ENCODE data around the gene PKMYT1. TPM values are rescaled to one million over a fixed set of nuclear protein-coding genes. Genes with fewer than 3 reads are reported as not detected.
"Not testable (repeated sequence)": the region's sequence is repeated elsewhere in the genome, so short reads cannot be mapped to it uniquely, and the experiment has no call there.

PKMYT1 gene
- total and polyA plus RNA-seq, 2 experiments from 2014 or later: 90.9 to 100 TPM

GRCh38 chr16:2946649-2947048 lies 33.6 kb downstream of the PKMYT1 start (continued):
- no peak for TF ChIP-seq CTCF (conservative IDR thresholded peaks at IDR 0.05; ENCODE audit: low read depth in 2 of 2)
- TF ChIP-seq EZH2 (IDR thresholded peaks at IDR 0.05; ENCODE audit: low read depth, unreplicated experiment): no peak
- TF ChIP-seq REST (IDR thresholded peaks at IDR 0.05; ENCODE audit: unreplicated experiment): no peak
- TF ChIP-seq ETS1 (IDR thresholded peaks at IDR 0.05): no peak
- TF ChIP-seq EZH2phosphoT487 (IDR thresholded peaks at IDR 0.05; ENCODE audit: unreplicated experiment): no peak

DNA sequence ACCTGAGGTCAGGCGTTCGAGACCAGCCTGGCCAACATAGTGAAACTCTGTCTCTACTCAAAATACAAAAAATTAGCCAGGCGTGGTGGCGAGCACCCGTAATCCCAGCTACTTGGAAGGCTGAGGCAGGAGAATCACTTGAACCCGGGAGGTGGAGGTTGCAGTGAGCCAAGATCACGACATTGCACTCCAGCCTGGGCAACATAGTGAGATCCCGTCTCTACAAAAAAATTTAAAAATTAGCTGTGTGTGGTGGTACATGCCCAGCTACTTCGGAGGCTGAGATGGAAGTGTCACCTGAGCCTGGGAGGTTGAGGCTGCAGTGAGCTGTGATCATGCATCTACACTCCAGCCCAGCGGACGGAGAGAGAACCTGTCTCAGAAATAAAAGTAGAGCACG lies 36.5 kb downstream of the PKMYT1 start:
- H3K4me1 Mint-ChIP-seq; H3K27ac Mint-ChIP-seq; H3K27ac ChIP-seq (ENCODE audit: low read depth); H3K4me2 ChIP-seq; H3K4me3 Mint-ChIP-seq; H3K9me3 Mint-ChIP-seq; H2AFZ ChIP-seq; H3K79me2 ChIP-seq (replicated peaks; ENCODE audit: insufficient read depth); DNase-seq (ENCODE audit: low spot score); H3K36me3 ChIP-seq (ENCODE audit: insufficient read depth); H3K9me2 ChIP-seq (ENCODE audit: insufficient read depth); H3K27me3 Mint-ChIP-seq (ENCODE audit: insufficient read depth, low read depth, poor library complexity); H3K4me1 ChIP-seq (ENCODE audit: insufficient read depth); H3K4me3 ChIP-seq; H4K20me1 ChIP-seq (replicated peaks; ENCODE audit: insufficient read depth); H3K27me3 ChIP-seq (ENCODE audit: insufficient read depth); H3F3A ChIP-seq (replicated peaks; ENCODE audit: low read depth); ATAC-seq: not testable (repeated sequence)
- peaks cover 20% of the 10 kb centered on the region; the same call in 2 of the 3 replicates for H3K36me3 Mint-ChIP-seq (ENCODE audit: low read depth)

DNA sequence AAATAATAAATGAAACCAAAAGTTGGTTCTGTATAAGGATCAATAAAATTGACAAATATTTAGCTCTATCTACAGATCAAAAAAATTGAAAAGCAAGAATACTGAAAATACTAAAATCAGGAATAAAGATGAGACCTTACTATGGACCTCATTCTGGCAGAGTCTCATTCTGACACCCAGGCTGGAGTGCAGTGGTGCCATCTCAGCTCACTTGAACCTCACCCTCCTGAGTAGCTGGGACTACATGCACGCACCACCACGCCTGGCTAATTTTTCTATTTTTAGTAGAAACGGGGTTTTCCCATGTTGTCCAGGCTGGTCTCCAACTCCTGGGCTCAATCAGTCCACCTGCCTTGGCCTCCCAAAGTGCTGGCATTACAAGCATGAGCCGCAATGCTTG lies 38.2 kb downstream of the PKMYT1 start:
- Mint-ChIP-seq H3K36me3 (ENCODE audit: low read depth) (peaks cover 15% of the 10 kb centered on the region; the same call in 2 of the 3 replicates), H3K9me3 (no peaks in the 10 kb centered on the region; the same call in 2 of the 3 replicates), H3K27ac (no peak overlapping the region), H3K4me1 (no peaks in the 10 kb centered on the region), H3K27me3 (ENCODE audit: insufficient read depth, low read depth, poor library complexity) (no peaks in the 10 kb centered on the region), H3K4me3 (no peak overlapping the region)
- no peak overlapping the region for H3K4me3 ChIP-seq
- no peaks in the 10 kb centered on the region for H4K20me1 ChIP-seq (replicated peaks; ENCODE audit: insufficient read depth)
- no peaks in the 10 kb centered on the region for H3K79me2 ChIP-seq (replicated peaks; ENCODE audit: insufficient read depth)
- TF ChIP-seq EZH2phosphoT487 (IDR thresholded peaks at IDR 0.05; ENCODE audit: unreplicated experiment) (no peak), REST (IDR thresholded peaks at IDR 0.05; ENCODE audit: unreplicated experiment) (no peak), POLR2AphosphoS5 (IDR thresholded peaks at IDR 0.05; ENCODE audit: low read depth) (no peak), EZH2 (IDR thresholded peaks at IDR 0.05; ENCODE audit: low read depth, unreplicated experiment) (no peak), NANOG (IDR thresholded peaks at IDR 0.05; ENCODE audit: borderline replicate concordance) (no peak), STAT1 (IDR thresholded peaks at IDR 0.05; ENCODE audit: unreplicated experiment) (no peak), ZNF331 (CRISPR knock-in tag; IDR thresholded peaks at IDR 0.05; ENCODE audit: low read depth) (no peak), CREB1 (CRISPR knock-in tag; IDR thresholded peaks at IDR 0.05; ENCODE audit: low read depth) (no peak), ZNF114 (CRISPR knock-in tag; IDR thresholded peaks at IDR 0.05) (no peak), ETS1 (IDR thresholded peaks at IDR 0.05) (no peak)
- no peak overlapping the region for H2AFZ ChIP-seq
- no peaks in the 10 kb centered on the region for H3K36me3 ChIP-seq (ENCODE audit: insufficient read depth)
- no peaks in the 10 kb centered on the region for H3K9me2 ChIP-seq (ENCODE audit: insufficient read depth)
- no peaks in the 10 kb centered on the region for H3K4me1 ChIP-seq (ENCODE audit: insufficient read depth)
- H3K27ac ChIP-seq (ENCODE audit: low read depth): no peak overlapping the region
- no peak for DNase-seq (ENCODE audit: low spot score)
- H3K4me2 ChIP-seq: no peak overlapping the region
- H3K27me3 ChIP-seq (ENCODE audit: insufficient read depth): no peaks in the 10 kb centered on the region
- no peak for ATAC-seq
- no peaks in the 10 kb centered on the region for H3F3A ChIP-seq (replicated peaks; ENCODE audit: low read depth)

Measured in GM23338 (cell line).